ENCODE data around the gene UBL5.

DNA sequence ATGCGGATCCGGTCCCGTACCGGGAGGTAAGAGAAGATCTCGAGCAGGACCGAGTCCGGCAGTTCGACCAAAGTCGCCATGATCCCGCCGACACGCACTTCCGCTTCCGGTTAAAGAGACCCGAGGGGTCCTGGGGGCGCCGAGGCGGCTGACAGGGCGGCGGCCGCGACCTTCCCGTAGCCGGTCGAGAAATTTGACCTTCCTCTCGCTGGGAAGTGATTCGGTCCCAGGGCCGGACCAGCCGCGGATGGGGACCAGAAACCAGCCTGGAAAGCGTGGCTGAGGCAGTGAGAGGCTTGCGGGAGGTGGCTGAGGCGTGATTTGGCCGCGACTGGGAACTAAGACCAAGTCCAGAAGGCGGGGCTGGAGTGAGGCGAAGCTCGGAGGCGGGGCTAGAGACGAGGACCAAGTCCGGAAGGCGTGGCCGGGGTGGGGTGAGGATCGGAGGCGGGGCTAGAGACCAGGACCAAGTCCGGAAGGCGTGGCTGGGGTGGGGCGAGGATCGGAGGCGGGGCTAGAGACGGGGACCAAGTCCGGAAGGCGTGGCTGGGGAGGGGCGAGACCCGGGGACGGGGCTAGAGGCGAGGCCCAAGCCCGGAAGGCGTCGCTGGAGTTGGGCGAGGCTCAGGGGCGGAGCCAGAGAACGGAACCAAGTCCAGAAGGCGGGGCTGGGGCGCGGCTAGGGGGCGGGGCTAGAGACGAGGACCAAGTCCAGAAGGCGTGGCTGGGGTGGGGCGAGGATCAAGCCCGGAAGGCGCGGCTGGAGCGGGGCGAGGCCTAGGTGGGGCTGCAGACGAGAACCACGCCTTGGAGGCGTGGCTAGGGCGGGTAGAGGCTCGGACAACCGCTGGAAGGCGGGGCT lies 8.8 kb upstream of the UBL5 start, which contains the start of gene FBXL12:
- TF ChIP-seq, protein P1, sequence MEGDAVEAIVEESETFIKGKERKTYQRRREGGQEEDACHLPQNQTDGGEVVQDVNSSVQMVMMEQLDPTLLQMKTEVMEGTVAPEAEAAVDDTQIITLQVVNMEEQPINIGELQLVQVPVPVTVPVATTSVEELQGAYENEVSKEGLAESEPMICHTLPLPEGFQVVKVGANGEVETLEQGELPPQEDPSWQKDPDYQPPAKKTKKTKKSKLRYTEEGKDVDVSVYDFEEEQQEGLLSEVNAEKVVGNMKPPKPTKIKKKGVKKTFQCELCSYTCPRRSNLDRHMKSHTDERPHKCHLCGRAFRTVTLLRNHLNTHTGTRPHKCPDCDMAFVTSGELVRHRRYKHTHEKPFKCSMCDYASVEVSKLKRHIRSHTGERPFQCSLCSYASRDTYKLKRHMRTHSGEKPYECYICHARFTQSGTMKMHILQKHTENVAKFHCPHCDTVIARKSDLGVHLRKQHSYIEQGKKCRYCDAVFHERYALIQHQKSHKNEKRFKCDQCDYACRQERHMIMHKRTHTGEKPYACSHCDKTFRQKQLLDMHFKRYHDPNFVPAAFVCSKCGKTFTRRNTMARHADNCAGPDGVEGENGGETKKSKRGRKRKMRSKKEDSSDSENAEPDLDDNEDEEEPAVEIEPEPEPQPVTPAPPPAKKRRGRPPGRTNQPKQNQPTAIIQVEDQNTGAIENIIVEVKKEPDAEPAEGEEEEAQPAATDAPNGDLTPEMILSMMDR (IDR thresholded peaks at IDR 0.05; ENCODE audit: low read depth, low read length, poor library complexity, severe bottlenecking) = no peak
- TF ChIP-seq EZH2phosphoT487 (IDR thresholded peaks at IDR 0.05; ENCODE audit: borderline replicate concordance, low read length) = no peak

Measured in DOHH2 (cell line).